Keratinocyte (primary cell): ENCODE measurements around the gene CCL27. TPM values are rescaled to one million over a fixed set of nuclear protein-coding genes. Genes with fewer than 3 reads are reported as not detected.

ENCODE experiments used
- DNase-seq: peaks from one replicate; pipeline ENCODE4 v3.0.0-alpha.2; 2011; ENCODE audit warnings: low read depth, missing footprints, low spot score
- FAIRE-seq: peaks from 2 replicates; lab custom pipeline; 2011; peaks lifted over from hg19 to GRCh38; lab: Jason Lieb, UNC
- H2AFZ ChIP-seq: 2 replicates; pipeline ENCODE4 v1.6.0; 2012; ENCODE audit warnings: low read length, control low read depth, inconsistent platforms; ENCODE audit not compliant: control insufficient read depth
- H3K27ac ChIP-seq: 2 replicates; pipeline ENCODE4 v1.5.1; 2011; ENCODE audit warnings: low read length; ENCODE audit not compliant: control insufficient read depth, insufficient read depth
- H3K27me3 ChIP-seq: 3 replicates; pipeline ENCODE4 v1.6.0; 2011; ENCODE audit warnings: low read length; ENCODE audit not compliant: control insufficient read depth, insufficient read depth; ENCODE audit errors: extremely low read depth
- H3K36me3 ChIP-seq, 2 experiments: 2 replicates in 1 of 2; 3 replicates in 1 of 2; pipeline ENCODE4 v1.5.1; 2011; ENCODE audit warnings: low read length in 2 of 2, mild to moderate bottlenecking in 1 of 2; ENCODE audit not compliant: control insufficient read depth in 2 of 2, insufficient read depth in 2 of 2; ENCODE audit errors: extremely low read depth in 1 of 2
- H3K4me1 ChIP-seq: 3 replicates; pipeline ENCODE4 v1.5.1; 2011; ENCODE audit warnings: low read length; ENCODE audit not compliant: control insufficient read depth, insufficient read depth; ENCODE audit errors: extremely low read depth
- H3K4me2 ChIP-seq: 3 replicates; pipeline ENCODE4 v1.6.0; 2011; ENCODE audit warnings: low read depth, low read length; ENCODE audit not compliant: control insufficient read depth, insufficient read depth; ENCODE audit errors: extremely low read depth
- H3K4me3 ChIP-seq, 3 experiments: fragments of 200-600 bp in 1 of 3; sonication (generic) in 1 of 3; 2 replicates in 2 of 3; 3 replicates in 1 of 3; pipeline ENCODE4 v1.5.1; 2011 to 2016; ENCODE audit warnings: low read length in 3 of 3, mild to moderate bottlenecking in 3 of 3, control low read depth in 2 of 3, inconsistent platforms in 1 of 3, low read depth in 1 of 3, mixed read lengths in 1 of 3, mixed run types in 1 of 3, moderate library complexity in 1 of 3; ENCODE audit not compliant: control insufficient read depth in 2 of 3, insufficient read depth in 2 of 3; ENCODE audit errors: extremely low read depth in 1 of 3
- H3K79me2 ChIP-seq: 2 replicates; pipeline ENCODE4 v1.6.0; 2012; ENCODE audit warnings: low read length; ENCODE audit not compliant: control insufficient read depth, insufficient read depth
- H3K9ac ChIP-seq: 3 replicates; pipeline ENCODE4 v1.6.0; 2011; ENCODE audit warnings: low read length; ENCODE audit not compliant: control insufficient read depth, insufficient read depth; ENCODE audit errors: extremely low read depth
- H3K9me1 ChIP-seq: 3 replicates; pipeline ENCODE4 v1.6.0; 2011; ENCODE audit warnings: low read length; ENCODE audit not compliant: control insufficient read depth, insufficient read depth; ENCODE audit errors: extremely low read depth
- H3K9me3 ChIP-seq: 2 replicates; pipeline ENCODE4 v1.5.1; 2012; ENCODE audit warnings: low read depth, low read length; ENCODE audit not compliant: control insufficient read depth
- H4K20me1 ChIP-seq: 3 replicates; pipeline ENCODE4 v1.6.0; 2011; ENCODE audit warnings: low read length; ENCODE audit not compliant: control insufficient read depth, insufficient read depth; ENCODE audit errors: extremely low read depth
- EZH2 ChIP-seq: IDR thresholded peaks from one replicate; pipeline ENCODE4 v1.6.1; 2012; ENCODE audit warnings: inconsistent platforms, mild to moderate bottlenecking, low read length, moderate library complexity
- dilution Hi-C: fragments of 300-500 bp; cut with MboI; formaldehyde crosslinking; loops from one replicate; pipeline ENCODE4 v1.7.0; 2020; ENCODE audit warnings: low sequenced_read_pairs; ENCODE audit not compliant: extremely low pct_ligation_motif_present
- polyA plus RNA-seq, 5 experiments: library from polyadenylated mRNA; depleted of rRNA in 3 of 5; stranded (reverse) in 3 of 5; stranded (forward) in 1 of 5; unstranded in 1 of 5; fragments of >200 nt; gene quantifications; 1 replicate in 1 of 5; 2 replicates in 3 of 5; 3 replicates in 1 of 5; pipeline versions ENCODE4 v1.2.1 to v1.2.3, GENCODE V29; 2011 to 2012; ENCODE audit warnings: missing spikeins in 2 of 5, low read depth in 1 of 5, low replicate concordance in 1 of 5
- TF ChIP-seq, protein P1 (sequence below), 3 experiments: IDR thresholded peaks in 1 of 3; conservative IDR thresholded peaks in 1 of 3; optimal IDR thresholded peaks in 1 of 3; 2 replicates in 2 of 3; 3 replicates in 1 of 3; pipeline versions ENCODE3 to v1.5.1; 2011; ENCODE audit warnings: low read length in 3 of 3, mild to moderate bottlenecking in 3 of 3, moderate library complexity in 2 of 3, control low read depth in 1 of 3, inconsistent platforms in 1 of 3; ENCODE audit not compliant: insufficient read depth in 2 of 3; ENCODE audit errors: extremely low read depth in 1 of 3

Gene CCL27
- polyA plus RNA-seq, 1 donor (not counting 4 experiments of a cell fraction or from before 2014, with no cell fraction given): 0.46 TPM

DNA sequence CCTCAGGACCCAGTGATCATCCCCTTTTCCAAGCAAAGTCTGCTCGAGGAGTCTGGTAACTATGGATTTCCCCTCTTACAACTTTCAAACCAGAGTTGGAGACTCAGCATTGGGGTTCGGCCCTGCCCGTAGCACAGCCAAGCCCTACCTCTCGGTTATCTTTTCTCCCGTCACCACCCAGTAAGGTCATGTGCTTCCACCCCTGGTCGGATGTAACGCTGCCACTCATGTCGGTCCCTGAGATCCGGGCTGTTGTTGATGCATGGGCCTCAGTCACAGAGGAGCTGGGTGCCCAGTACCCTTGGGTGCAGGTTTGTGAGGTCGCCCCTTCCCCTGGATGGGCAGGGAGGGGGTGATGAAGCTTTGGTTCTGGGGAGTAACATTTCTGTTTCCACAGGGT lies 14.8 kb downstream of the CCL27 start:
- no peaks in the 10 kb centered on the region for H4K20me1 ChIP-seq
- H3K4me3 ChIP-seq: peak overlapping the region; percentile 66 to 91 (median 76)
- peaks cover 34% of the 10 kb centered on the region for H3K4me1 ChIP-seq
- H3K9me3 ChIP-seq: no peaks in the 10 kb centered on the region
- H3K9ac ChIP-seq: peak overlapping the region; percentile 76
- H3K9me1 ChIP-seq: no peaks in the 10 kb centered on the region
- FAIRE-seq (no peak), DNase-seq (no peak)
- TF ChIP-seq EZH2: no peak
- TF ChIP-seq, protein P1, sequence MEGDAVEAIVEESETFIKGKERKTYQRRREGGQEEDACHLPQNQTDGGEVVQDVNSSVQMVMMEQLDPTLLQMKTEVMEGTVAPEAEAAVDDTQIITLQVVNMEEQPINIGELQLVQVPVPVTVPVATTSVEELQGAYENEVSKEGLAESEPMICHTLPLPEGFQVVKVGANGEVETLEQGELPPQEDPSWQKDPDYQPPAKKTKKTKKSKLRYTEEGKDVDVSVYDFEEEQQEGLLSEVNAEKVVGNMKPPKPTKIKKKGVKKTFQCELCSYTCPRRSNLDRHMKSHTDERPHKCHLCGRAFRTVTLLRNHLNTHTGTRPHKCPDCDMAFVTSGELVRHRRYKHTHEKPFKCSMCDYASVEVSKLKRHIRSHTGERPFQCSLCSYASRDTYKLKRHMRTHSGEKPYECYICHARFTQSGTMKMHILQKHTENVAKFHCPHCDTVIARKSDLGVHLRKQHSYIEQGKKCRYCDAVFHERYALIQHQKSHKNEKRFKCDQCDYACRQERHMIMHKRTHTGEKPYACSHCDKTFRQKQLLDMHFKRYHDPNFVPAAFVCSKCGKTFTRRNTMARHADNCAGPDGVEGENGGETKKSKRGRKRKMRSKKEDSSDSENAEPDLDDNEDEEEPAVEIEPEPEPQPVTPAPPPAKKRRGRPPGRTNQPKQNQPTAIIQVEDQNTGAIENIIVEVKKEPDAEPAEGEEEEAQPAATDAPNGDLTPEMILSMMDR (optimal IDR thresholded peaks at IDR 0.05 in 1 of 3, IDR thresholded peaks at IDR 0.05 in 1 of 3, conservative IDR thresholded peaks at IDR 0.05 in 1 of 3; ENCODE audit: extremely low read depth in 1 of 3, insufficient read depth in 2 of 3, low read length in 3 of 3): no peak
- peaks cover 13% of the 10 kb centered on the region for H3K79me2 ChIP-seq
- dilution Hi-C loops: no loop called here
- peak overlapping the region; percentile 100 for H3K4me2 ChIP-seq
- peaks cover 7 to 13% of the 10 kb centered on the region in 2 experiments for H3K36me3 ChIP-seq
- H3K27me3 ChIP-seq: no peaks in the 10 kb centered on the region
- H3K27ac ChIP-seq: peak overlapping the region; percentile 63
- H2AFZ ChIP-seq: peak overlapping the region; percentile 95

DNA sequence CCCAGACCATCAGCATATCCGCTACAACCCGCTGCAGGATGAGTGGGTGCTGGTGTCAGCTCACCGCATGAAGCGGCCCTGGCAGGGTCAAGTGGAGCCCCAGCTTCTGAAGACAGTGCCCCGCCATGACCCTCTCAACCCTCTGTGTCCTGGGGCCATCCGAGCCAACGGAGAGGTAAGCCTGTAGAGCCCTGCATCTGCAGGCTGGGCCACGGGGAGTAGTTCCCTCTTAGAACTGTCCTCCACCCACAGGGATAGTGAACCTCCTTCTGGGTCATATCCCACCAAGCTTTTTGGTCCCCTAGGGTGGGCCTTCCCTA lies 15.4 kb downstream of the CCL27 start:
- Histone ChIP-seq H3K4me1 (peaks cover 28% of the 10 kb centered on the region), H3K4me3 (peak overlapping the region; percentile 66 to 91 (median 76)), H2AFZ (peak overlapping the region; percentile 95), H4K20me1 (no peaks in the 10 kb centered on the region), H3K9me1 (no peaks in the 10 kb centered on the region), H3K4me2 (peak overlapping the region; percentile 100), H3K27me3 (no peaks in the 10 kb centered on the region), H3K79me2 (peaks cover 13% of the 10 kb centered on the region), H3K36me3 (peaks cover 7 to 13% of the 10 kb centered on the region in 2 experiments), H3K9ac (peak overlapping the region; percentile 76), H3K27ac (peak overlapping the region; percentile 63), H3K9me3 (no peaks in the 10 kb centered on the region)
- FAIRE-seq (no peak), DNase-seq (no peak)
- TF ChIP-seq EZH2: no peak
- TF ChIP-seq, protein P1 (optimal IDR thresholded peaks at IDR 0.05 in 1 of 3, IDR thresholded peaks at IDR 0.05 in 1 of 3, conservative IDR thresholded peaks at IDR 0.05 in 1 of 3; ENCODE audit: extremely low read depth in 1 of 3, insufficient read depth in 2 of 3, low read length in 3 of 3): no peak
- dilution Hi-C loops: no loop called here
